Peyer's patch (tissue), 4 donors: ENCODE results near the gene FMN1.

Experiments used
- POLR2A ChIP-seq, 2 donors: fragments of 450-650 bp; IDR thresholded peaks; one replicate each; pipeline ENCODE4 v1.5.1; 2017; ENCODE audit warnings: antibody characterized with exemption in 2 of 2, mild to moderate bottlenecking in 2 of 2, moderate library complexity in 2 of 2
- TF ChIP-seq, protein P1 (sequence below), 6 experiments: fragments of 450-650 bp in 4 of 6; fragments of 200-600 bp in 2 of 6; sonication (generic) in 1 of 6; IDR thresholded peaks; one replicate each; pipeline ENCODE4 v1.5.1; 2017 to 2019; ENCODE audit warnings: antibody characterized with exemption in 6 of 6, mild to moderate bottlenecking in 3 of 6, moderate library complexity in 1 of 6

DNA sequence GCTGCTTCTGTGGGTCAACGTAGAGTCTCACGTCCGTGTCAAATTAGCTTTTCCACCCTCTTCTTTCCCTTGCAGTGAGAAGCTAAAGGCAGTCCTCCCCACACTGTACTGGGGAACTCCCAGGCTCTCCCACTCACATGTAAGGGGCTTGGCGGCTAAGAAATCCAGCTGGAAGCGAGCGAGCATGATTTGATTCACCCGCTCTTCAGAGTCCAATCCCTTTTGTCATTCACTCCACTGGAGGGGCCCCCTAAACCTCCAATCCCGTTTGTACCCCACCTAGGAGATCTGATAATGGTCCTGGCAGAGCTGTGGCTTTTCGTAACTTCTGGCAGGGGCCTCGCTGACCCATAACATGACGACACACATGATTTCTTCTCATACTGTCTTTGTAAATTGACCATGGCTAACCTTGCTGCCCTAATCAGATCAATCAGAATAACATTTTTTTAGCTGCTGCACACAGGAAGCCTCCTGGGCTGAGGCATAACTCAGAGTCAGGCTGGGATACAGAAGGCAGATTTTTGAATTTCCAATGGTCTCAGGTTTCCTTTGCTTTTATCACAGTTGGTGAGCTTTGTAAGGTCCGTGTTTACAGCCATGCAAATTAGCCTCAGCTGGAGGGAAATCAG, 241.5 kb downstream of the FMN1 start:
- TF ChIP-seq POLR2A (IDR thresholded peaks at IDR 0.05), result no peak
- TF ChIP-seq, protein P1, sequence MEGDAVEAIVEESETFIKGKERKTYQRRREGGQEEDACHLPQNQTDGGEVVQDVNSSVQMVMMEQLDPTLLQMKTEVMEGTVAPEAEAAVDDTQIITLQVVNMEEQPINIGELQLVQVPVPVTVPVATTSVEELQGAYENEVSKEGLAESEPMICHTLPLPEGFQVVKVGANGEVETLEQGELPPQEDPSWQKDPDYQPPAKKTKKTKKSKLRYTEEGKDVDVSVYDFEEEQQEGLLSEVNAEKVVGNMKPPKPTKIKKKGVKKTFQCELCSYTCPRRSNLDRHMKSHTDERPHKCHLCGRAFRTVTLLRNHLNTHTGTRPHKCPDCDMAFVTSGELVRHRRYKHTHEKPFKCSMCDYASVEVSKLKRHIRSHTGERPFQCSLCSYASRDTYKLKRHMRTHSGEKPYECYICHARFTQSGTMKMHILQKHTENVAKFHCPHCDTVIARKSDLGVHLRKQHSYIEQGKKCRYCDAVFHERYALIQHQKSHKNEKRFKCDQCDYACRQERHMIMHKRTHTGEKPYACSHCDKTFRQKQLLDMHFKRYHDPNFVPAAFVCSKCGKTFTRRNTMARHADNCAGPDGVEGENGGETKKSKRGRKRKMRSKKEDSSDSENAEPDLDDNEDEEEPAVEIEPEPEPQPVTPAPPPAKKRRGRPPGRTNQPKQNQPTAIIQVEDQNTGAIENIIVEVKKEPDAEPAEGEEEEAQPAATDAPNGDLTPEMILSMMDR (IDR thresholded peaks at IDR 0.05), result no peak
